Vagina (tissue), 2 donors: Measurements from ENCODE around the gene CRHR1. TPM values are rescaled to one million over a fixed set of nuclear protein-coding genes. Genes with fewer than 3 reads are reported as not detected.

Source experiments
- DNase-seq, 2 donors: peaks; one replicate each; pipeline ENCODE4 v3.0.0-alpha.2; 2017; ENCODE audit errors: extremely low spot score in 2 of 2
- H3K27ac ChIP-seq: fragments of 200-600 bp; sonication (generic); one replicate; pipeline ENCODE4 v1.5.1; 2019
- H3K27me3 ChIP-seq: fragments of 200-600 bp; sonication (generic); one replicate; pipeline ENCODE4 v1.5.1; 2019
- H3K36me3 ChIP-seq, 2 donors: fragments of 200-600 bp; sonication (generic); one replicate each; pipeline ENCODE4 v1.5.1; 2017 to 2019
- H3K4me1 ChIP-seq: fragments of 200-600 bp; sonication (generic); one replicate; pipeline ENCODE4 v1.5.1; 2019
- H3K4me3 ChIP-seq, 2 donors: fragments of 200-600 bp; sonication (generic); 1 replicate in 1 of 2; 2 replicates in 1 of 2; pipeline ENCODE4 v1.5.1; 2016 to 2019
- H3K9me3 ChIP-seq: fragments of 200-600 bp; sonication (generic); one replicate; pipeline ENCODE4 v1.5.1; 2019
- CTCF ChIP-seq, 3 experiments: fragments of 450-650 bp in 2 of 3; fragments of 200-600 bp in 1 of 3; sonication (generic) in 1 of 3; IDR thresholded peaks; one replicate each; pipeline ENCODE4 v1.5.1; 2017 to 2019; ENCODE audit warnings: antibody characterized with exemption in 3 of 3, mild to moderate bottlenecking in 2 of 3, moderate library complexity in 2 of 3
- POLR2A ChIP-seq, 2 donors: fragments of 450-650 bp; IDR thresholded peaks; one replicate each; pipeline ENCODE4 v1.6.1; 2017; ENCODE audit warnings: antibody characterized with exemption in 2 of 2, mild to moderate bottlenecking in 2 of 2, moderate library complexity in 2 of 2
- POLR2AphosphoS5 ChIP-seq, 2 donors: sonication (generic); formaldehyde crosslinking; IDR thresholded peaks; one replicate each; pipeline ENCODE4 v1.9.0; 2017; ENCODE audit warnings: antibody characterized with exemption in 2 of 2, mild to moderate bottlenecking in 2 of 2, low read depth in 1 of 2; ENCODE audit not compliant: insufficient read depth in 1 of 2
- intact Hi-C: fragments of 100-400 bp; cut with DNase I; formaldehyde crosslinking; loops from one replicate; pipeline ENCODE4 v1.15.1; 2023
- total RNA-seq: library from RNA; depleted of rRNA; stranded (reverse); fragments of >200 nt; gene quantifications from one replicate; pipeline ENCODE4 v1.2.3, GENCODE V29; 2016

Gene CRHR1
- total RNA-seq, 1 donor from 2014 or later, result 4.2 TPM

GRCh38 chr17:45843722-45844121 is 59.6 kb downstream of the CRHR1 start:
- intact Hi-C loops, result no loop called here
- Histone ChIP-seq H3K4me1 (no peaks in the 10 kb centered on the region), H3K9me3 (no peaks in the 10 kb centered on the region), H3K36me3 (no peaks in the 10 kb centered on the region), H3K27me3 (no peaks in the 10 kb centered on the region), H3K27ac (no peak overlapping the region), H3K4me3 (no peak overlapping the region)
- no peak for TF ChIP-seq POLR2A (IDR thresholded peaks at IDR 0.05)
- TF ChIP-seq POLR2AphosphoS5 (IDR thresholded peaks at IDR 0.05; ENCODE audit: insufficient read depth in 1 of 2, low read depth in 1 of 2), result no peak
- no peak for TF ChIP-seq CTCF (IDR thresholded peaks at IDR 0.05)
- DNase-seq, result no peak

- H3K27ac ChIP-seq, result no peak within 1 kb of the TSS
- no peaks in the 10 kb centered on the region for H3K36me3 ChIP-seq
- intact Hi-C loops, result no loop called here
- no peaks in the 10 kb centered on the region for H3K9me3 ChIP-seq
- TF ChIP-seq POLR2A (IDR thresholded peaks at IDR 0.05), result no peak
- no peak for TF ChIP-seq POLR2AphosphoS5 (IDR thresholded peaks at IDR 0.05; ENCODE audit: insufficient read depth in 1 of 2, low read depth in 1 of 2)
- H3K4me1 ChIP-seq, result no peaks in the 10 kb centered on the region
- no peak within 1 kb of the TSS for H3K4me3 ChIP-seq
- DNase-seq, result no peak
- H3K27me3 ChIP-seq, result no peaks in the 10 kb centered on the region
Measured at GRCh38 chr17:45844695-45845375, 60.7 kb downstream of the CRHR1 start, which contains the start of gene SPPL2C. Gene SPPL2C (plus strand): TSS chr17:45844881. CDS start chr17:45844907, 26 bp downstream.

GRCh38 chr17:45845376-45846185 is 61.5 kb downstream of the CRHR1 start:
- H3K4me3 ChIP-seq, result no peak overlapping the region
- H3K27ac ChIP-seq, result no peak overlapping the region
- DNase-seq, result no peak
- H3K4me1 ChIP-seq, result no peaks in the 10 kb centered on the region
- TF ChIP-seq POLR2AphosphoS5 (IDR thresholded peaks at IDR 0.05; ENCODE audit: insufficient read depth in 1 of 2, low read depth in 1 of 2), result no peak
- no peaks in the 10 kb centered on the region for H3K9me3 ChIP-seq
- intact Hi-C loops, result no loop called here
- no peaks in the 10 kb centered on the region for H3K27me3 ChIP-seq
- no peaks in the 10 kb centered on the region for H3K36me3 ChIP-seq

- H3K27ac ChIP-seq, result no peak overlapping the region
- no peak for DNase-seq
- no peaks in the 10 kb centered on the region for H3K36me3 ChIP-seq
- no peaks in the 10 kb centered on the region for H3K9me3 ChIP-seq
- no peaks in the 10 kb centered on the region for H3K4me1 ChIP-seq
- no peak overlapping the region for H3K4me3 ChIP-seq
- H3K27me3 ChIP-seq, result no peaks in the 10 kb centered on the region
- intact Hi-C loops, result no loop called here
- TF ChIP-seq POLR2AphosphoS5 (IDR thresholded peaks at IDR 0.05; ENCODE audit: insufficient read depth in 1 of 2, low read depth in 1 of 2) (no peak), POLR2A (IDR thresholded peaks at IDR 0.05) (no peak), CTCF (IDR thresholded peaks at IDR 0.05) (no peak)
Measured at GRCh38 chr17:45846223-45846622, 62.1 kb downstream of the CRHR1 start.

GRCh38 chr17:45846646-45847045 is 62.5 kb downstream of the CRHR1 start:
- Histone ChIP-seq H3K9me3 (no peaks in the 10 kb centered on the region), H3K4me1 (no peaks in the 10 kb centered on the region), H3K4me3 (no peak overlapping the region), H3K27ac (no peak overlapping the region), H3K36me3 (no peaks in the 10 kb centered on the region), H3K27me3 (no peaks in the 10 kb centered on the region)
- intact Hi-C loops, result no loop called here
- DNase-seq, result no peak
- TF ChIP-seq POLR2A (IDR thresholded peaks at IDR 0.05) (no peak), CTCF (IDR thresholded peaks at IDR 0.05) (no peak), POLR2AphosphoS5 (IDR thresholded peaks at IDR 0.05; ENCODE audit: insufficient read depth in 1 of 2, low read depth in 1 of 2) (no peak)

- no peak overlapping the region for H3K4me3 ChIP-seq
Measured at GRCh38 chr17:45847101-45847500, 63.0 kb downstream of the CRHR1 start.

More at GRCh38 chr17:45847101-45847500, 63.0 kb downstream of the CRHR1 start:
- H3K4me1 ChIP-seq, result no peaks in the 10 kb centered on the region
- DNase-seq, result no peak
- TF ChIP-seq CTCF (IDR thresholded peaks at IDR 0.05) (no peak), POLR2AphosphoS5 (IDR thresholded peaks at IDR 0.05; ENCODE audit: insufficient read depth in 1 of 2, low read depth in 1 of 2) (no peak), POLR2A (IDR thresholded peaks at IDR 0.05) (no peak)
- H3K9me3 ChIP-seq, result no peaks in the 10 kb centered on the region
- no peaks in the 10 kb centered on the region for H3K27me3 ChIP-seq
- no peaks in the 10 kb centered on the region for H3K36me3 ChIP-seq
- intact Hi-C loops, result no loop called here
- H3K27ac ChIP-seq, result no peak overlapping the region
